HepG2 (cell line): ENCODE results near the gene MZF1. TPM values are rescaled to one million over a fixed set of nuclear protein-coding genes. Genes with fewer than 3 reads are reported as not detected.

Experiments
- CAMTA2 ChIP-seq: sonication (generic); formaldehyde crosslinking; IDR thresholded peaks from 2 replicates; pipeline ENCODE4 v1.4.0; 2020; ENCODE audit warnings: mild to moderate bottlenecking, missing genetic modification reagents, borderline replicate concordance
- CHCHD3 ChIP-seq: sonication (generic); formaldehyde crosslinking; IDR thresholded peaks from 2 replicates; pipeline ENCODE4 v1.8.0; 2022; ENCODE audit warnings: mild to moderate bottlenecking, missing genetic modification reagents, moderate library complexity
- GFI1 ChIP-seq: sonication (generic); formaldehyde crosslinking; IDR thresholded peaks from 2 replicates; pipeline ENCODE4 v1.5.0; 2020; ENCODE audit warnings: missing genetic modification reagents, mild to moderate bottlenecking, borderline replicate concordance
- HINFP ChIP-seq: sonication (generic); formaldehyde crosslinking; IDR thresholded peaks from 2 replicates; pipeline ENCODE4 v1.4.0; 2020; ENCODE audit warnings: low read depth, mild to moderate bottlenecking, missing genetic modification reagents
- HNF4A ChIP-seq: sonication (generic); formaldehyde crosslinking; IDR thresholded peaks from 2 replicates; pipeline ENCODE4 v1.4.0; 2020; ENCODE audit warnings: missing genetic modification reagents
- JARID2 ChIP-seq: sonication (generic); formaldehyde crosslinking; IDR thresholded peaks from 2 replicates; pipeline ENCODE4 v1.8.1; 2023; ENCODE audit warnings: missing genetic modification reagents, inconsistent platforms; ENCODE audit not compliant: insufficient replicate concordance
- KLF11 ChIP-seq: IDR thresholded peaks from 2 replicates; pipeline ENCODE4 v1.6.1; 2016; ENCODE audit warnings: missing compliant biosample characterization
- MAF1 ChIP-seq: sonication (generic); formaldehyde crosslinking; IDR thresholded peaks from 2 replicates; pipeline ENCODE4 v1.5.0; 2020; ENCODE audit warnings: missing genetic modification reagents, borderline replicate concordance
- MTA3 ChIP-seq: sonication (generic); formaldehyde crosslinking; IDR thresholded peaks from 2 replicates; pipeline ENCODE4 v1.4.0; 2020; ENCODE audit warnings: missing genetic modification reagents
- NFKBIZ ChIP-seq: IDR thresholded peaks from 2 replicates; pipeline ENCODE4 v1.6.1; 2018; ENCODE audit warnings: missing genetic modification reagents, missing compliant biosample characterization
- NKX3-1 ChIP-seq: sonication (generic); formaldehyde crosslinking; IDR thresholded peaks from 2 replicates; pipeline ENCODE4 v1.5.0; 2020; ENCODE audit warnings: missing genetic modification reagents
- NR2F6 ChIP-seq, 2 experiments: IDR thresholded peaks; 2 replicates each; pipeline ENCODE4 v1.6.1; 2016; ENCODE audit warnings: antibody characterized with exemption in 1 of 2, mild to moderate bottlenecking in 1 of 2
- PITX1 ChIP-seq: sonication (generic); formaldehyde crosslinking; IDR thresholded peaks from 2 replicates; pipeline ENCODE4 v1.5.1; 2020; ENCODE audit warnings: mild to moderate bottlenecking, missing genetic modification reagents
- RBM39 ChIP-seq: fragments of 200-400 bp; formaldehyde crosslinking; IDR thresholded peaks from one replicate; pipeline ENCODE4 v1.6.1; 2018; ENCODE audit warnings: antibody characterized with exemption, mild to moderate bottlenecking, low read depth, low read length; ENCODE audit not compliant: poor library complexity, severe bottlenecking
- SCMH1 ChIP-seq: sonication (generic); formaldehyde crosslinking; IDR thresholded peaks from 2 replicates; pipeline ENCODE4 v1.9.0; 2021; ENCODE audit warnings: missing genetic modification reagents, mild to moderate bottlenecking, borderline replicate concordance
- SOX5 ChIP-seq: IDR thresholded peaks from 2 replicates; pipeline ENCODE4 v1.6.1; 2016; ENCODE audit warnings: borderline replicate concordance
- TARDBP ChIP-seq: sonication (generic); formaldehyde crosslinking; IDR thresholded peaks from 2 replicates; pipeline ENCODE4 v1.8.0; 2022; ENCODE audit warnings: mild to moderate bottlenecking, missing genetic modification reagents
- ZKSCAN8 ChIP-seq: IDR thresholded peaks from 2 replicates; pipeline ENCODE4 v1.6.1; 2016; ENCODE audit warnings: borderline replicate concordance, missing genetic modification reagents, missing compliant biosample characterization
- ZNF12 ChIP-seq: sonication (generic); formaldehyde crosslinking; IDR thresholded peaks from 2 replicates; pipeline ENCODE4 v1.5.0; 2020; ENCODE audit warnings: missing genetic modification reagents
- ZNF274 ChIP-seq: sonication (generic); formaldehyde crosslinking; IDR thresholded peaks from 2 replicates; pipeline ENCODE4 v1.5.1; 2020; ENCODE audit warnings: mild to moderate bottlenecking, missing genetic modification reagents
- ZNF343 ChIP-seq: sonication (generic); formaldehyde crosslinking; IDR thresholded peaks from 2 replicates; pipeline ENCODE4 v1.4.0; 2020; ENCODE audit warnings: mild to moderate bottlenecking, missing genetic modification reagents
- ZNF557 ChIP-seq: sonication (generic); formaldehyde crosslinking; IDR thresholded peaks from 2 replicates; pipeline ENCODE4 v1.4.0; 2020; ENCODE audit warnings: missing genetic modification reagents
- ZNF569 ChIP-seq: sonication (generic); formaldehyde crosslinking; IDR thresholded peaks from 2 replicates; pipeline ENCODE4 v1.5.0; 2020; ENCODE audit warnings: mild to moderate bottlenecking, missing genetic modification reagents, moderate library complexity, borderline replicate concordance
- ZNF839 ChIP-seq: sonication (generic); formaldehyde crosslinking; IDR thresholded peaks from 2 replicates; pipeline ENCODE4 v1.4.0; 2020; ENCODE audit warnings: missing genetic modification reagents, mild to moderate bottlenecking, borderline replicate concordance
- polyA plus RNA-seq, 8 experiments: library from polyadenylated mRNA; depleted of rRNA in 3 of 8; stranded (reverse) in 7 of 8; unstranded in 1 of 8; fragments of >200 nt; fragmentation: Illumina TruSeq in 4 of 8; extraction: Trizol in 4 of 8; gene quantifications; 2 replicates each; pipeline versions ENCODE4 v1.2.1 to v1.2.3, GENCODE V29; 2011 to 2016; ENCODE audit warnings: low read depth in 4 of 8, missing spikeins in 1 of 8, mixed read lengths in 1 of 8; ENCODE audit not compliant: insufficient read depth in 1 of 8
- total RNA-seq, 5 experiments: library from RNA; depleted of rRNA; stranded (reverse); fragments of >200 nt; fragmentation: Illumina TruSeq; extraction: Trizol; gene quantifications; 2 replicates each; pipeline ENCODE4 v1.2.3, GENCODE V29; 2016; ENCODE audit warnings: low read depth in 1 of 5
- TF ChIP-seq, protein P1 (sequence below): sonication (generic); formaldehyde crosslinking; IDR thresholded peaks from 2 replicates; pipeline ENCODE4 v1.4.0; 2020; ENCODE audit warnings: missing genetic modification reagents, borderline replicate concordance

Gene MZF1
- total and polyA plus RNA-seq, 2 of the 13 experiments (the other 11 are each of a cell fraction or from before 2014, with no cell fraction given) = 3.1 to 8.1 TPM

DNA sequence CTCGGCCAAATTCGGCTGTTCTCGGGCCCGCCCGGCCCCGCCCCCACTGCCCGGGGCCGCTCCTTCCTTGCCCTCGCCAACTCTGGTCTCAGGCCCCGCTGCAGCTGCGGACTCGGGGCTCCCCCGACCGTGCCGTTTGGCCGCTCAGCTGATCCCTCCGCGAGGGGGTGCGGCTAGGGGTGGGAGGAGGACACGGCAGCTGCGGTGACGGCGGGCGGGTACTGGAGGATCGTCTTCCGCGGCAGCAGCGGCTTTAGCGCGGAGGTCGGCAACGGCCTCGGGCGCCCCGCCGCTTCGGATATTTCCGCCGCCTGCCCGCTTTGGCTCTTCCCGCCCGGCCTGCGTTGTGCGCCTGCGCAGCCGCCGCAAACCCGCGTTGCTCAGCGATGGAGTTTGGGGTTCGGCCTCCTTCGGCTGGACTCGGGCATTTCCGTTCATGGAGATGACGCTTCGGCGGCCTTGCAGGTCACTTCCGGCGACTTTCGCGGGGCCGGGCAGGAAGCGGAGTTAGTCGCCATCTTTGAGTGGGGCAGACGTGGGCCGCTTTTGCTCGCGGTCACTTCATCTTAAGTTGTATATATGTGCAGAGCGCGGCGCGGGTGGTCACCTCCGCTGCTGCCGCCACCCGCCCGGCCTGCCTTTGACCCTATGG lies 14.4 kb downstream of the MZF1 start (continued):
- TF ChIP-seq JARID2 (CRISPR knock-in tag) (no peak), SOX5 (CRISPR knock-in tag) (peak; percentile 32; the same call in 1 of the 2 replicates), ZNF557 (CRISPR knock-in tag) (no peak), ZNF569 (CRISPR knock-in tag) (0 out of 2 replicates have a peak, but pooled peaks have one; percentile 76), MAF1 (CRISPR knock-in tag) (peak; percentile 70; the same call in 1 of the 2 replicates), TARDBP (CRISPR knock-in tag) (peak; percentile 21; the same call in 1 of the 2 replicates), MTA3 (no peak), GFI1 (CRISPR knock-in tag) (peak; percentile 73; the same call in 1 of the 2 replicates), NR2F6 (IDR thresholded peaks at IDR 0.05) (no peak), NR2F6 (CRISPR knock-in tag; IDR thresholded peaks at IDR 0.05) (peak; percentile 13; the same call in 1 of the 2 replicates), CHCHD3 (CRISPR knock-in tag) (no peak), ZNF12 (no peak), ZNF274 (CRISPR knock-in tag) (peak; percentile 90), ZNF343 (CRISPR knock-in tag) (peak; percentile 72; the same call in 1 of the 2 replicates), ZKSCAN8 (peak; percentile 38; the same call in 1 of the 2 replicates), CAMTA2 (no peak), RBM39 (peak; percentile 89), HINFP (peak; percentile 64), PITX1 (CRISPR knock-in tag) (peak; percentile 35), HNF4A (no peak), ZNF839 (CRISPR knock-in tag) (peak; percentile 89; the same call in 1 of the 2 replicates), KLF11 (CRISPR knock-in tag) (0 out of 2 replicates have a peak, but pooled peaks have one; percentile 21), NFKBIZ (CRISPR knock-in tag) (0 out of 2 replicates have a peak, but pooled peaks have one; percentile 38), SCMH1 (CRISPR knock-in tag) (no peak), NKX3-1 (CRISPR knock-in tag) (peak; percentile 53; the same call in 1 of the 2 replicates)
- TF ChIP-seq, protein P1, sequence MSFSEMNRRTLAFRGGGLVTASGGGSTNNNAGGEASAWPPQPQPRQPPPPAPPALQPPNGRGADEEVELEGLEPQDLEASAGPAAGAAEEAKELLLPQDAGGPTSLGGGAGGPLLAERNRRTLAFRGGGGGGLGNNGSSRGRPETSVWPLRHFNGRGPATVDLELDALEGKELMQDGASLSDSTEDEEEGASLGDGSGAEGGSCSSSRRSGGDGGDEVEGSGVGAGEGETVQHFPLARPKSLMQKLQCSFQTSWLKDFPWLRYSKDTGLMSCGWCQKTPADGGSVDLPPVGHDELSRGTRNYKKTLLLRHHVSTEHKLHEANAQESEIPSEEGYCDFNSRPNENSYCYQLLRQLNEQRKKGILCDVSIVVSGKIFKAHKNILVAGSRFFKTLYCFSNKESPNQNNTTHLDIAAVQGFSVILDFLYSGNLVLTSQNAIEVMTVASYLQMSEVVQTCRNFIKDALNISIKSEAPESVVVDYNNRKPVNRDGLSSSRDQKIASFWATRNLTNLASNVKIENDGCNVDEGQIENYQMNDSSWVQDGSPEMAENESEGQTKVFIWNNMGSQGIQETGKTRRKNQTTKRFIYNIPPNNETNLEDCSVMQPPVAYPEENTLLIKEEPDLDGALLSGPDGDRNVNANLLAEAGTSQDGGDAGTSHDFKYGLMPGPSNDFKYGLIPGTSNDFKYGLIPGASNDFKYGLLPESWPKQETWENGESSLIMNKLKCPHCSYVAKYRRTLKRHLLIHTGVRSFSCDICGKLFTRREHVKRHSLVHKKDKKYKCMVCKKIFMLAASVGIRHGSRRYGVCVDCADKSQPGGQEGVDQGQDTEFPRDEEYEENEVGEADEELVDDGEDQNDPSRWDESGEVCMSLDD = 0 out of 2 replicates have a peak, but pooled peaks have one; percentile 19
